SK-N-SH treated with all-trans-retinoic acid at 6 μM for 48 hours (cell line): Measurements from ENCODE around the gene C4B.
"Not testable (repeated sequence)": the region's sequence is repeated elsewhere in the genome, so short reads cannot be mapped to it uniquely, and the experiment has no call there.

Experiments
- TF ChIP-seq, protein P1 (sequence below): fragments of 250-450 bp; sonication (Bioruptor Pico); IDR thresholded peaks from 2 replicates; pipeline ENCODE4 v1.5.1; 2021; ENCODE audit warnings: mild to moderate bottlenecking, moderate library complexity
- TF ChIP-seq, protein P2 (sequence below): fragments of 250-450 bp; sonication (Bioruptor Pico); IDR thresholded peaks from 2 replicates; pipeline ENCODE4 v1.5.0; 2020; ENCODE audit warnings: mild to moderate bottlenecking, moderate library complexity

DNA sequence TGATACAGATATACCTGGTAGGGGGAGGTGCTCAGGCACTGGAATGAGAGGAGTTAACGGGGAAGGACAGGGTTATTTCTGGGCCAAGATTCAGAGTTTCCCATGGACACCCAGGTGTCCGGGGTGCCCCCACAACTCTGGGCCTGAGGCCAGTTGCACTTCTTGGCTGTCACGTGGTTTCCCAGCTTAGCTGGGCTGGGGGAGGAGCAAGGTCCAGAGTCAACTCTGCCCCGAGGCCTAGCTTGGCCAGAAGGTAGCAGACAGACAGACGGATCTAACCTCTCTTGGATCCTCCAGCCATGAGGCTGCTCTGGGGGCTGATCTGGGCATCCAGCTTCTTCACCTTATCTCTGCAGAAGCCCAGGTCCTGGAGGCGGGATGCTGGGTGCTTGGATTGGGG lies at the start of gene C4B:
- TF ChIP-seq, protein P1, sequence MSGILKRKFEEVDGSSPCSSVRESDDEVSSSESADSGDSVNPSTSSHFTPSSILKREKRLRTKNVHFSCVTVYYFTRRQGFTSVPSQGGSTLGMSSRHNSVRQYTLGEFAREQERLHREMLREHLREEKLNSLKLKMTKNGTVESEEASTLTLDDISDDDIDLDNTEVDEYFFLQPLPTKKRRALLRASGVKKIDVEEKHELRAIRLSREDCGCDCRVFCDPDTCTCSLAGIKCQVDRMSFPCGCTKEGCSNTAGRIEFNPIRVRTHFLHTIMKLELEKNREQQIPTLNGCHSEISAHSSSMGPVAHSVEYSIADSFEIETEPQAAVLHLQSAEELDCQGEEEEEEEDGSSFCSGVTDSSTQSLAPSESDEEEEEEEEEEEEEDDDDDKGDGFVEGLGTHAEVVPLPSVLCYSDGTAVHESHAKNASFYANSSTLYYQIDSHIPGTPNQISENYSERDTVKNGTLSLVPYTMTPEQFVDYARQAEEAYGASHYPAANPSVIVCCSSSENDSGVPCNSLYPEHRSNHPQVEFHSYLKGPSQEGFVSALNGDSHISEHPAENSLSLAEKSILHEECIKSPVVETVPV (CRISPR knock-in tag): not testable (repeated sequence)
- TF ChIP-seq, protein P2, sequence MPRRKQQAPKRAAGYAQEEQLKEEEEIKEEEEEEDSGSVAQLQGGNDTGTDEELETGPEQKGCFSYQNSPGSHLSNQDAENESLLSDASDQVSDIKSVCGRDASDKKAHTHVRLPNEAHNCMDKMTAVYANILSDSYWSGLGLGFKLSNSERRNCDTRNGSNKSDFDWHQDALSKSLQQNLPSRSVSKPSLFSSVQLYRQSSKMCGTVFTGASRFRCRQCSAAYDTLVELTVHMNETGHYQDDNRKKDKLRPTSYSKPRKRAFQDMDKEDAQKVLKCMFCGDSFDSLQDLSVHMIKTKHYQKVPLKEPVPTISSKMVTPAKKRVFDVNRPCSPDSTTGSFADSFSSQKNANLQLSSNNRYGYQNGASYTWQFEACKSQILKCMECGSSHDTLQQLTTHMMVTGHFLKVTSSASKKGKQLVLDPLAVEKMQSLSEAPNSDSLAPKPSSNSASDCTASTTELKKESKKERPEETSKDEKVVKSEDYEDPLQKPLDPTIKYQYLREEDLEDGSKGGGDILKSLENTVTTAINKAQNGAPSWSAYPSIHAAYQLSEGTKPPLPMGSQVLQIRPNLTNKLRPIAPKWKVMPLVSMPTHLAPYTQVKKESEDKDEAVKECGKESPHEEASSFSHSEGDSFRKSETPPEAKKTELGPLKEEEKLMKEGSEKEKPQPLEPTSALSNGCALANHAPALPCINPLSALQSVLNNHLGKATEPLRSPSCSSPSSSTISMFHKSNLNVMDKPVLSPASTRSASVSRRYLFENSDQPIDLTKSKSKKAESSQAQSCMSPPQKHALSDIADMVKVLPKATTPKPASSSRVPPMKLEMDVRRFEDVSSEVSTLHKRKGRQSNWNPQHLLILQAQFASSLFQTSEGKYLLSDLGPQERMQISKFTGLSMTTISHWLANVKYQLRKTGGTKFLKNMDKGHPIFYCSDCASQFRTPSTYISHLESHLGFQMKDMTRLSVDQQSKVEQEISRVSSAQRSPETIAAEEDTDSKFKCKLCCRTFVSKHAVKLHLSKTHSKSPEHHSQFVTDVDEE (CRISPR knock-in tag): not testable (repeated sequence)
